Right hindlimb (tissue), 1 donor: ENCODE measurements around the gene SCAPER.
"Not testable (repeated sequence)": the region's sequence is repeated elsewhere in the genome, so short reads cannot be mapped to it uniquely, and the experiment has no call there.

ENCODE experiments used
- DNase-seq: peaks from one replicate; pipeline ENCODE4 v3.0.0-alpha.2; 2018

Gene SCAPER

GRCh38 chr15:76335307-76336253 lies 569.6 kb downstream of the SCAPER start:
- DNase-seq = peak; percentile 41

- no peak for DNase-seq
These were observed 570.5 kb downstream of the SCAPER start for GRCh38 chr15:76334438-76335306.

- no peak for DNase-seq
These were observed 571.3 kb downstream of the SCAPER start for GRCh38 chr15:76333720-76334437.

- DNase-seq = no peak
These were observed 571.8 kb downstream of the SCAPER start for GRCh38 chr15:76333309-76333708.

- no peak for DNase-seq
These were observed 572.3 kb downstream of the SCAPER start for GRCh38 chr15:76332796-76333195.

GRCh38 chr15:76330080-76330680 lies 575.0 kb downstream of the SCAPER start:
- DNase-seq = no peak

GRCh38 chr15:76328958-76329357 lies 576.2 kb downstream of the SCAPER start:
- DNase-seq = no peak

- no peak for DNase-seq
These were observed 576.9 kb downstream of the SCAPER start for GRCh38 chr15:76328106-76328696.

- DNase-seq = no peak
These were observed 577.7 kb downstream of the SCAPER start for GRCh38 chr15:76327191-76328105.

GRCh38 chr15:76325704-76326103 lies 579.4 kb downstream of the SCAPER start:
- DNase-seq = no peak

GRCh38 chr15:76324066-76324465 lies 581.1 kb downstream of the SCAPER start:
- DNase-seq = no peak

- DNase-seq = no peak
These were observed 583.5 kb downstream of the SCAPER start for GRCh38 chr15:76321602-76322001.

GRCh38 chr15:76321171-76321570 lies 584.0 kb downstream of the SCAPER start:
- DNase-seq = no peak

- DNase-seq = no peak
These were observed 585.1 kb downstream of the SCAPER start for GRCh38 chr15:76320012-76320411.

GRCh38 chr15:76313731-76314130 lies 591.4 kb downstream of the SCAPER start:
- DNase-seq = no peak

- DNase-seq = not testable (repeated sequence)
These were observed 592.0 kb downstream of the SCAPER start for GRCh38 chr15:76313175-76313567.

- no peak for DNase-seq
These were observed 592.5 kb downstream of the SCAPER start for GRCh38 chr15:76312540-76313174.

GRCh38 chr15:76311100-76311953 lies 593.8 kb downstream of the SCAPER start, which contains the start of gene ETFA:
TSS of gene ETFA (minus strand) at chr15:76311469. CDS start at chr15:76311388, 81 bp downstream.
- DNase-seq = peak; percentile 97

- no peak for DNase-seq
These were observed 594.6 kb downstream of the SCAPER start for GRCh38 chr15:76310475-76311099.
